Measurements from ENCODE around the gene EFHD2. TPM values are rescaled to one million over a fixed set of nuclear protein-coding genes. Genes with fewer than 3 reads are reported as not detected.

EFHD2 gene
- total RNA-seq, 3 donors from 2014 or later (not counting 1 experiment from before 2014, with no cell fraction given), result 804 to 952 (median 855) TPM

DNA sequence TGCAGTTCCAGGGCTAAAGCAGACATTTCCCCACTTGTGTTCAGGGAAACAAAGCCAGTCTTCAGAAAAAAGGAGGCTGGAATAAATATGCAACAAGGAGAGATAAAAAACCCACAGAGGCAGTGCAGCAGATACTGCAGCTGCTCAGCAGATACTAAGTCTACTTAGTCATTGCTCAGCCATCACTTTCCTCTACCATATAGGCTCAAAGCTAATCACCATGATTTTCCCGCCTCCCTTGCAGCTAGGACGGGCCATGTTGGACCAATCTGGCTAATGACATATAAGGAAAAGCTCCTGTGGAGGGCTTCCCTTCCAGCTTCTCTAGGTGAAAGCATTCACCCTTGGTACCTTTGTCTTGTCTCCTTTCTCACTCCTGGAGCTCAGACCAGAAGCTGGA is 10.0 kb upstream of the EFHD2 start:
- Mint-ChIP-seq H3K27ac (peak overlapping the region; percentile 93 to 100), H3K27me3 (ENCODE audit: low read depth in 2 of 2) (no peaks in the 10 kb centered on the region), H3K9me3 (no peaks in the 10 kb centered on the region), H3K4me3 (no peak overlapping the region), H3K36me3 (no peaks in the 10 kb centered on the region), H3K4me1 (peaks cover 47 to 57% of the 10 kb centered on the region in 2 donors)
- no peak for ATAC-seq
- WGBS (ENCODE audit: insufficient coverage), result 100% methylated on average over 2 of the region's 2 CpGs
- Histone ChIP-seq H3K4me1 (ENCODE audit: control insufficient read depth, insufficient read depth, low read length) (peaks cover 40% of the 10 kb centered on the region), H3K4me3 (ENCODE audit: low read length) (no peak overlapping the region), H3K27ac (ENCODE audit: low read length) (peak overlapping the region; percentile 46), H3K9me3 (ENCODE audit: control insufficient read depth, insufficient read depth, low read length) (peaks cover 6% of the 10 kb centered on the region), H3K27me3 (ENCODE audit: control insufficient read depth, insufficient read depth, low read length) (no peaks in the 10 kb centered on the region), H3K36me3 (ENCODE audit: control insufficient read depth, insufficient read depth, low read length) (no peaks in the 10 kb centered on the region)
- intact Hi-C loops (cut with micrococcal nuclease), result no loop called here
- TF ChIP-seq, protein P1, sequence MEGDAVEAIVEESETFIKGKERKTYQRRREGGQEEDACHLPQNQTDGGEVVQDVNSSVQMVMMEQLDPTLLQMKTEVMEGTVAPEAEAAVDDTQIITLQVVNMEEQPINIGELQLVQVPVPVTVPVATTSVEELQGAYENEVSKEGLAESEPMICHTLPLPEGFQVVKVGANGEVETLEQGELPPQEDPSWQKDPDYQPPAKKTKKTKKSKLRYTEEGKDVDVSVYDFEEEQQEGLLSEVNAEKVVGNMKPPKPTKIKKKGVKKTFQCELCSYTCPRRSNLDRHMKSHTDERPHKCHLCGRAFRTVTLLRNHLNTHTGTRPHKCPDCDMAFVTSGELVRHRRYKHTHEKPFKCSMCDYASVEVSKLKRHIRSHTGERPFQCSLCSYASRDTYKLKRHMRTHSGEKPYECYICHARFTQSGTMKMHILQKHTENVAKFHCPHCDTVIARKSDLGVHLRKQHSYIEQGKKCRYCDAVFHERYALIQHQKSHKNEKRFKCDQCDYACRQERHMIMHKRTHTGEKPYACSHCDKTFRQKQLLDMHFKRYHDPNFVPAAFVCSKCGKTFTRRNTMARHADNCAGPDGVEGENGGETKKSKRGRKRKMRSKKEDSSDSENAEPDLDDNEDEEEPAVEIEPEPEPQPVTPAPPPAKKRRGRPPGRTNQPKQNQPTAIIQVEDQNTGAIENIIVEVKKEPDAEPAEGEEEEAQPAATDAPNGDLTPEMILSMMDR (IDR thresholded peaks at IDR 0.05), result no peak
- no peak for DNase-seq

DNA sequence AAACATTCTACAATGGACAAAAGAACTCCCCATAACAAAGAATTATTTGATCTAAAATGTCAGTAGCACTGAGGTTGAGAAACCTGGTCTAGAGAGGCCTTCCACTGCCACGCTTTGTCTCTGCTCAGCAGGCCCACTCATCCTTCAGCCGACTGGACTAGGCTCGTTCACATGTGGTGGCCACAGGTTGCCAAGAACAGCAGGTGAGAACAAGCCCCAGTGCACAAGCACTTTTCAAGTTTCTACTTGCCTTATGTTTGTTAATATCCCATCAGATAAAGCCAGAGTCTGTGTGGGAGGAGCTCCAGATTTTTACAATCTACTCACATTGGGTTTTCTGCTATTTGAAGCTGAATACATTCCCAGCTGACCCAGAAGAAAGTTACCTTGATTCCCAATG is 9.1 kb upstream of the EFHD2 start:
- Histone ChIP-seq H3K36me3 (ENCODE audit: control insufficient read depth, insufficient read depth, low read length) (no peaks in the 10 kb centered on the region), H3K27ac (ENCODE audit: low read length) (peak overlapping the region; percentile 46), H3K9me3 (ENCODE audit: control insufficient read depth, insufficient read depth, low read length) (peaks cover 6% of the 10 kb centered on the region), H3K4me3 (ENCODE audit: low read length) (no peak overlapping the region), H3K27me3 (ENCODE audit: control insufficient read depth, insufficient read depth, low read length) (no peaks in the 10 kb centered on the region), H3K4me1 (ENCODE audit: control insufficient read depth, insufficient read depth, low read length) (peaks cover 49% of the 10 kb centered on the region)
- peak overlapping the region; percentile 93 to 100 for H3K27ac Mint-ChIP-seq
- H3K9me3 Mint-ChIP-seq, result no peaks in the 10 kb centered on the region
- TF ChIP-seq, protein P1 (IDR thresholded peaks at IDR 0.05), result no peak
- H3K4me1 Mint-ChIP-seq, result peaks cover 54 to 65% of the 10 kb centered on the region in 2 donors
- no peaks in the 10 kb centered on the region for H3K27me3 Mint-ChIP-seq (ENCODE audit: low read depth in 2 of 2)
- peak in 2 of 3 donors; percentile 25 to 58 for ATAC-seq
- H3K4me3 Mint-ChIP-seq, result peak overlapping the region; percentile 9
- H3K36me3 Mint-ChIP-seq, result no peaks in the 10 kb centered on the region
- intact Hi-C loops (cut with micrococcal nuclease), result no loop called here
- DNase-seq, result no peak
- 39% methylated on average over 3 of the region's 3 CpGs for WGBS (ENCODE audit: insufficient coverage)

DNA sequence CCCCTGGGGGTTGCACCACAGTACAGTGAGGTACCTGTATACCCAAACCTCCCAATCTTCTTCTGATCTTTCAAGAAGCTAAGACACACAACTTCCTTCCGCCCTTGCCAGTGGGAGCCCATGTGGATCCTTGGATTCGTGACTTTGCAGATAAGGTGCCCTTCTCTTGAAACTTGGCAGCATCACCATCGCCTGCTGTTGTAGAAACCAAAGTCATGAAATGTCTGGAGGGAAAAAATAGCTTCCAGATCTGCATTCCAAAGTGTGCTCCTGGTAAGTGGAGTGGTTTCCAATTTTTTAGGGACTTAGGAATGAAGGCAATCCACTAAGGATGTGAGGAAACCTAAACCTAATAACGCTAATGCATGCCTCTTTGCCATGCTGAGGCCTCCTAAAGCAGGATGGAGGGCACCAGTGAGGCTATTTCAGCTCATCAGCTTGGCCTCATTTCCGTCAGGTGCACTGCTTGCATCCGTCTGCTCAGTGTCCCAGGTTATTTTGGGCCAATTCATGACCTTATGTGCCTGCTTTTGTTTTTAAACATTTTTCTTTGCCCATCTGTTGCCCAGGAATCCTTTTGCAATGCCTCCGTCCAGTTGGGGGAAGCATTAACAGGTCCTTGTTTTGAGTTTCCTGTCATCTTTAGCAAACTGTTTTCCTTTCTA is 8.2 kb upstream of the EFHD2 start:
- Mint-ChIP-seq H3K36me3 (no peaks in the 10 kb centered on the region), H3K27ac (peak overlapping the region; percentile 93 to 100), H3K9me3 (no peaks in the 10 kb centered on the region), H3K27me3 (ENCODE audit: low read depth in 2 of 2) (no peaks in the 10 kb centered on the region), H3K4me3 (peak overlapping the region; percentile 17), H3K4me1 (peaks cover 62 to 74% of the 10 kb centered on the region in 2 donors)
- Histone ChIP-seq H3K4me3 (ENCODE audit: low read length) (no peak overlapping the region), H3K27ac (ENCODE audit: low read length) (peak overlapping the region; percentile 46), H3K36me3 (ENCODE audit: control insufficient read depth, insufficient read depth, low read length) (no peaks in the 10 kb centered on the region), H3K27me3 (ENCODE audit: control insufficient read depth, insufficient read depth, low read length) (no peaks in the 10 kb centered on the region), H3K9me3 (ENCODE audit: control insufficient read depth, insufficient read depth, low read length) (peaks cover 6% of the 10 kb centered on the region), H3K4me1 (ENCODE audit: control insufficient read depth, insufficient read depth, low read length) (peaks cover 58% of the 10 kb centered on the region)
- DNase-seq (no peak), ATAC-seq (no peak)
- intact Hi-C loops (cut with micrococcal nuclease), result no loop called here
- TF ChIP-seq, protein P1 (IDR thresholded peaks at IDR 0.05), result no peak
- 90% methylated on average over 7 of the region's 7 CpGs for WGBS (ENCODE audit: insufficient coverage)
